ENCODE results near the gene A1BG. TPM values are rescaled to one million over a fixed set of nuclear protein-coding genes. Genes with fewer than 3 reads are reported as not detected.

A1BG gene
- total RNA-seq, 1 experiment from 2014 or later, result 1.1 TPM

GRCh38 chr19:58366585-58367430 lies 13.5 kb upstream of the A1BG start:
- DNase-seq (ENCODE audit: low read depth), result no peak
- in situ Hi-C loops (cut with HindIII; ENCODE audit: low pct_unique_long_range_greater_than_20kb, low sequenced_read_pairs), result no loop called here

GRCh38 chr19:58364146-58364545 lies 10.9 kb upstream of the A1BG start:
- in situ Hi-C loops (cut with HindIII; ENCODE audit: low pct_unique_long_range_greater_than_20kb, low sequenced_read_pairs), result no loop called here
- DNase-seq (ENCODE audit: low read depth), result no peak

- in situ Hi-C loops (cut with HindIII; ENCODE audit: low pct_unique_long_range_greater_than_20kb, low sequenced_read_pairs), result no loop called here
- DNase-seq (ENCODE audit: low read depth), result peak; percentile 99
Measured at GRCh38 chr19:58362272-58362994, 9.1 kb upstream of the A1BG start, which contains the start of gene ZNF497. Gene ZNF497, minus strand, starts transcription at chr19:58362751. Its CDS starts 5,116 bp downstream, at chr19:58357635.

GRCh38 chr19:58361900-58362271 lies 8.6 kb upstream of the A1BG start:
- DNase-seq (ENCODE audit: low read depth), result no peak
- in situ Hi-C loops (cut with HindIII; ENCODE audit: low pct_unique_long_range_greater_than_20kb, low sequenced_read_pairs), result no loop called here

- in situ Hi-C loops (cut with HindIII; ENCODE audit: low pct_unique_long_range_greater_than_20kb, low sequenced_read_pairs), result no loop called here
- no peak for DNase-seq (ENCODE audit: low read depth)
Measured at GRCh38 chr19:58357481-58358145, 4.3 kb upstream of the A1BG start.

GRCh38 chr19:58356766-58357480 lies 3.6 kb upstream of the A1BG start:
- DNase-seq (ENCODE audit: low read depth), result no peak
- in situ Hi-C loops (cut with HindIII; ENCODE audit: low pct_unique_long_range_greater_than_20kb, low sequenced_read_pairs), result no loop called here

GRCh38 chr19:58355908-58356765 lies 2.8 kb upstream of the A1BG start:
- in situ Hi-C loops (cut with HindIII; ENCODE audit: low pct_unique_long_range_greater_than_20kb, low sequenced_read_pairs), result no loop called here

GRCh38 chr19:58355215-58355796 lies 2.0 kb upstream of the A1BG start:
- in situ Hi-C loops (cut with HindIII; ENCODE audit: low pct_unique_long_range_greater_than_20kb, low sequenced_read_pairs), result no loop called here
- DNase-seq (ENCODE audit: low read depth), result no peak

More at GRCh38 chr19:58355908-58356765, 2.8 kb upstream of the A1BG start:
- no peak for DNase-seq (ENCODE audit: low read depth)

- no peak for DNase-seq (ENCODE audit: low read depth)
Measured at GRCh38 chr19:58354478-58355030, 1.3 kb upstream of the A1BG start.

GRCh38 chr19:58353717-58354477 lies 605 bp upstream of the A1BG start:
- in situ Hi-C loops (cut with HindIII; ENCODE audit: low pct_unique_long_range_greater_than_20kb, low sequenced_read_pairs), result no loop called here

More at GRCh38 chr19:58354478-58355030, 1.3 kb upstream of the A1BG start:
- in situ Hi-C loops (cut with HindIII; ENCODE audit: low pct_unique_long_range_greater_than_20kb, low sequenced_read_pairs), result no loop called here

GRCh38 chr19:58351990-58352755 lies 1.1 kb downstream of the A1BG start:
- DNase-seq (ENCODE audit: low read depth), result no peak
- in situ Hi-C loops (cut with HindIII; ENCODE audit: low pct_unique_long_range_greater_than_20kb, low sequenced_read_pairs), result no loop called here

More at GRCh38 chr19:58353717-58354477, 605 bp upstream of the A1BG start:
- no peak for DNase-seq (ENCODE audit: low read depth)

- in situ Hi-C loops (cut with HindIII; ENCODE audit: low pct_unique_long_range_greater_than_20kb, low sequenced_read_pairs), result no loop called here
- DNase-seq (ENCODE audit: low read depth), result no peak
Measured at GRCh38 chr19:58351558-58351878, 1.8 kb downstream of the A1BG start.

- no peak for DNase-seq (ENCODE audit: low read depth)
- in situ Hi-C loops (cut with HindIII; ENCODE audit: low pct_unique_long_range_greater_than_20kb, low sequenced_read_pairs), result no loop called here
Measured at GRCh38 chr19:58350871-58351557, 2.3 kb downstream of the A1BG start.

- in situ Hi-C loops (cut with HindIII; ENCODE audit: low pct_unique_long_range_greater_than_20kb, low sequenced_read_pairs), result no loop called here
- DNase-seq (ENCODE audit: low read depth), result no peak
Measured at GRCh38 chr19:58350001-58350861, 3.1 kb downstream of the A1BG start.
